Measurements from ENCODE around the gene MAP4K2.

The MAP4K2 gene

DNA sequence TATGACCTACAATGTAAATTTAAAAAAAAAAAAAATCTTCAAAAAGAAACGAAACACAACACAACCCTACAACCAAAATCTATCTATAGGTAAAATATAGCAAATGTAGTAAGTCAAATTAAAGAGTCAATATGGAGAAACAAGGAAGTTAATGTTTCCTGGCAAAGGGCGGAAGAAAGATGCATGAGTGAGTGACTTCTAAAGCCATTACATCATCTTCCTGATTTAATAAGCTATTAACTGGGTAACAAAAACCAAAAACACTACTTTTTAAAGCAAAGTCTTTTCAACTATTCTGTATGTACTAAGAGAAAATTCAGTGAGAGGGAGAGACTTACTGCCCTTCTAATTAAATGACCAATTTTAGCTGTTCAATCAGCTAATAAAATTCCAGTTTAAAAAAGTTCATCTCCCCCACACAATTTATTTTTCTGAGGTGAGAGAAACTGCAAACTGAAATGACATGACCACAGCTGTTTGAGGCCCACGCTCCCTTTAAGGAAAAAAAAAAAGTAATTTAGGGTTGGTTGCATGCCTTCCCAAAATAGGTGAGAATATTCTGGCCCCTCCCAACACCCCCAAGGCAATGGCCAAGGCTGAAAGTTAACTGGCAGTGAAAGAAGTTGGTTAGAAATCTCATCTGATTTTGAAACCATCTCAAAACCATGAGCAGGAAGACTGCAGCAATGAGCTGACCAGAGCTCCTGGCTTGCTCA, 30.6 kb downstream of the MAP4K2 start:
- TF ChIP-seq EP300 (IDR thresholded peaks at IDR 0.05; ENCODE audit: borderline replicate concordance), result no peak
- TF ChIP-seq CREB1 (IDR thresholded peaks at IDR 0.05; ENCODE audit: low read depth), result no peak
- no peak for TF ChIP-seq ZBTB7A (IDR thresholded peaks at IDR 0.05; ENCODE audit: low read depth)
- TF ChIP-seq TCF12 (IDR thresholded peaks at IDR 0.05; ENCODE audit: low read depth), result no peak
- TF ChIP-seq, protein P1, sequence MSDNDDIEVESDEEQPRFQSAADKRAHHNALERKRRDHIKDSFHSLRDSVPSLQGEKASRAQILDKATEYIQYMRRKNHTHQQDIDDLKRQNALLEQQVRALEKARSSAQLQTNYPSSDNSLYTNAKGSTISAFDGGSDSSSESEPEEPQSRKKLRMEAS (IDR thresholded peaks at IDR 0.05), result no peak
- TF ChIP-seq EGR1 (IDR thresholded peaks at IDR 0.05), result no peak
- TF ChIP-seq TAF1 (IDR thresholded peaks at IDR 0.05; ENCODE audit: low read depth), result no peak
- TF ChIP-seq RAD21 (IDR thresholded peaks at IDR 0.05; ENCODE audit: low read depth), result no peak
- no peak for TF ChIP-seq YY1 (IDR thresholded peaks at IDR 0.05; ENCODE audit: low read depth)
- no peak for TF ChIP-seq CEBPB (IDR thresholded peaks at IDR 0.05)
- TF ChIP-seq FOXM1 (IDR thresholded peaks at IDR 0.05; ENCODE audit: borderline replicate concordance, low read depth), result no peak
- TF ChIP-seq NFIC (IDR thresholded peaks at IDR 0.05), result no peak

DNA sequence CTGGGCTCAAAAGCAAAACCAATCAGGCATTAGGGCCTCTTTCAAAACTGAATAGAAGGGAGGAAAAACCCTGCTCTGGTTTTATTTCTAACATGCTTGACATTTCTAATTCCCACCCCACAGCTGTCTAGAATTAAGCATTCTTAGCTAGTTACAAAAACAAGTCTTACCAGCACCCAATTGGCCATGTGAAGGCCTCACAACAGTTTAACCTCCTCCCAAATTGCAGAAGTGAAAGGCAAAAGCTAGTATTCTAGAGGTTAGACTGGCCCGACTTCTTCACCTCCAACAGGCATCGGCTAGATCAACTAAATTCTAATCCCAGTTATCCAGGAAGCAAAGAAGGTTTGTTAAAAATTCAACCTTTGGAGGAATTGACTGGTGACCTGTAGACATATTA, 31.2 kb downstream of the MAP4K2 start:
- TF ChIP-seq, protein P2, sequence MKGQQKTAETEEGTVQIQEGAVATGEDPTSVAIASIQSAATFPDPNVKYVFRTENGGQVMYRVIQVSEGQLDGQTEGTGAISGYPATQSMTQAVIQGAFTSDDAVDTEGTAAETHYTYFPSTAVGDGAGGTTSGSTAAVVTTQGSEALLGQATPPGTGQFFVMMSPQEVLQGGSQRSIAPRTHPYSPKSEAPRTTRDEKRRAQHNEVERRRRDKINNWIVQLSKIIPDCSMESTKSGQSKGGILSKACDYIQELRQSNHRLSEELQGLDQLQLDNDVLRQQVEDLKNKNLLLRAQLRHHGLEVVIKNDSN (IDR thresholded peaks at IDR 0.05), result no peak
- TF ChIP-seq TAF1 (IDR thresholded peaks at IDR 0.05; ENCODE audit: low read depth), result no peak
- TF ChIP-seq CEBPB (IDR thresholded peaks at IDR 0.05), result no peak
- TF ChIP-seq EP300 (IDR thresholded peaks at IDR 0.05; ENCODE audit: borderline replicate concordance), result no peak
- TF ChIP-seq ZBTB7A (IDR thresholded peaks at IDR 0.05; ENCODE audit: low read depth), result no peak
- TF ChIP-seq NFIC (IDR thresholded peaks at IDR 0.05), result no peak
- no peak for TF ChIP-seq CREB1 (IDR thresholded peaks at IDR 0.05; ENCODE audit: low read depth)

DNA sequence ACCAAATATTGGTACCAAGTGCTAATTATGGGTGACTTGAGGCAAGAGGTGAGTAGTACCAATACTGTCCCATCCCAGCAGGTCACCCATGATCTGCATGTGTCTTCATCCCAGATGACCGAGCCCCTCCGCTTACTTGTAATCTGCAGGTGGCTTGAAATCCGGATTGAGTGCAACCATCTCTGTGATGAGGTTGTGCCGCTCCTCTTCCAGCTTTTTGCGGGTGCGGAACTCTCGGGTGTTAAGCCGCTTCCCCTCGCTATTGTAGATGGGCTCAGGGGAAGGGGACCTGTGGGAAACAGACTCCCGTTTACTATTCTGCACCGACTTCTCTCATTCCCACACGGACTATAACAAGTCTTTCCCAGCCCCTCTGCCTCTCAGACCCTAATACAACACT, 32.9 kb downstream of the MAP4K2 start:
- TF ChIP-seq TCF12 (IDR thresholded peaks at IDR 0.05; ENCODE audit: low read depth), result no peak
- TF ChIP-seq NFIC (IDR thresholded peaks at IDR 0.05), result no peak
- TF ChIP-seq CREB1 (IDR thresholded peaks at IDR 0.05; ENCODE audit: low read depth), result no peak
- no peak for TF ChIP-seq RAD21 (IDR thresholded peaks at IDR 0.05; ENCODE audit: low read depth)
- no peak for TF ChIP-seq YY1 (IDR thresholded peaks at IDR 0.05; ENCODE audit: low read depth)
- no peak for TF ChIP-seq EGR1 (IDR thresholded peaks at IDR 0.05)
- no peak for TF ChIP-seq EP300 (IDR thresholded peaks at IDR 0.05; ENCODE audit: borderline replicate concordance)
- no peak for TF ChIP-seq TAF1 (IDR thresholded peaks at IDR 0.05; ENCODE audit: low read depth)
- no peak for TF ChIP-seq ZBTB7A (IDR thresholded peaks at IDR 0.05; ENCODE audit: low read depth)
- TF ChIP-seq, protein P3, sequence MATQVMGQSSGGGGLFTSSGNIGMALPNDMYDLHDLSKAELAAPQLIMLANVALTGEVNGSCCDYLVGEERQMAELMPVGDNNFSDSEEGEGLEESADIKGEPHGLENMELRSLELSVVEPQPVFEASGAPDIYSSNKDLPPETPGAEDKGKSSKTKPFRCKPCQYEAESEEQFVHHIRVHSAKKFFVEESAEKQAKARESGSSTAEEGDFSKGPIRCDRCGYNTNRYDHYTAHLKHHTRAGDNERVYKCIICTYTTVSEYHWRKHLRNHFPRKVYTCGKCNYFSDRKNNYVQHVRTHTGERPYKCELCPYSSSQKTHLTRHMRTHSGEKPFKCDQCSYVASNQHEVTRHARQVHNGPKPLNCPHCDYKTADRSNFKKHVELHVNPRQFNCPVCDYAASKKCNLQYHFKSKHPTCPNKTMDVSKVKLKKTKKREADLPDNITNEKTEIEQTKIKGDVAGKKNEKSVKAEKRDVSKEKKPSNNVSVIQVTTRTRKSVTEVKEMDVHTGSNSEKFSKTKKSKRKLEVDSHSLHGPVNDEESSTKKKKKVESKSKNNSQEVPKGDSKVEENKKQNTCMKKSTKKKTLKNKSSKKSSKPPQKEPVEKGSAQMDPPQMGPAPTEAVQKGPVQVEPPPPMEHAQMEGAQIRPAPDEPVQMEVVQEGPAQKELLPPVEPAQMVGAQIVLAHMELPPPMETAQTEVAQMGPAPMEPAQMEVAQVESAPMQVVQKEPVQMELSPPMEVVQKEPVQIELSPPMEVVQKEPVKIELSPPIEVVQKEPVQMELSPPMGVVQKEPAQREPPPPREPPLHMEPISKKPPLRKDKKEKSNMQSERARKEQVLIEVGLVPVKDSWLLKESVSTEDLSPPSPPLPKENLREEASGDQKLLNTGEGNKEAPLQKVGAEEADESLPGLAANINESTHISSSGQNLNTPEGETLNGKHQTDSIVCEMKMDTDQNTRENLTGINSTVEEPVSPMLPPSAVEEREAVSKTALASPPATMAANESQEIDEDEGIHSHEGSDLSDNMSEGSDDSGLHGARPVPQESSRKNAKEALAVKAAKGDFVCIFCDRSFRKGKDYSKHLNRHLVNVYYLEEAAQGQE (IDR thresholded peaks at IDR 0.05; ENCODE audit: low read depth), result no peak

DNA sequence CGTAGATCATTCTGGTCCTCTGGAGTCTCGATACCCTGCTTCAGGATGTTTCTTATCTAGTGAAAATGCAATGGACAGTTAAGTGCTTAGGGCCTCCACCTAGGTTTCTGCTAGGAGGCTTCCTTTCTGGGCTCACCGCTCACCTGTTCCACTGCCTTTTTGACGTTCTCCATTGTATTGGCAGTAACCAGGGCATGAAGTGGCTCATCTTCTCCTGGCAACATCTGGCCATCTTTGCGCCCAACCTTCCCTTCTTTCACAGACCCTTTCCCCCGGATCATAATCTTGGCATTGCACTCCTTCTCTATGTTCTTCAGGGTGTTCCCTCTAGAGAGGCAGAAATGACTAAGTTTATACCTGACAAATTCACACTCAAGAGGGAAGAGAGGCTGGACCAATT, 33.7 kb downstream of the MAP4K2 start:
- TF ChIP-seq CREB1 (IDR thresholded peaks at IDR 0.05; ENCODE audit: low read depth) (no peak), EGR1 (IDR thresholded peaks at IDR 0.05) (no peak), CEBPB (IDR thresholded peaks at IDR 0.05) (no peak)

DNA sequence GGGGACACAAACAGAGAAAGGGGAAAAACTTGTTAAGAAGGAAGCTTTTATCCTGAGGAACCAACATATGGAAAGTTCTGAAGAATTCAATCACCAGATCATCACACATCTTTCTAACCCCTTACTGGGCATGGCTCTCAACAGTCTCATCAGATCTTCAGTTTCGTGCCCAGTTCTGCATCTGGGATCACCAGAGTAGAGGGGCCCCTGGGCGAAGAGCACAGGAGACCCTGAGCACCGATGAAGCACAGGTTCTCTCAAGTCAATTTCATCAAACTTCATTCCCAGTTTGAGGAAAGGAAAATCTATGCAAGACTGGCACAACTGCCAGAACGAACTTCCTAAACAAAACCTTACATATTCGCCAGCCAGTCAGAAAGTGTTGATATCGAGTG, 34.7 kb downstream of the MAP4K2 start:
- TF ChIP-seq CREB1 (IDR thresholded peaks at IDR 0.05; ENCODE audit: low read depth) (no peak), EGR1 (IDR thresholded peaks at IDR 0.05) (no peak), EP300 (IDR thresholded peaks at IDR 0.05; ENCODE audit: borderline replicate concordance) (no peak), YY1 (IDR thresholded peaks at IDR 0.05; ENCODE audit: low read depth) (no peak), CEBPB (IDR thresholded peaks at IDR 0.05) (no peak)
- TF ChIP-seq, protein P2 (IDR thresholded peaks at IDR 0.05), result no peak
- TF ChIP-seq, protein P3 (IDR thresholded peaks at IDR 0.05; ENCODE audit: low read depth), result no peak

DNA sequence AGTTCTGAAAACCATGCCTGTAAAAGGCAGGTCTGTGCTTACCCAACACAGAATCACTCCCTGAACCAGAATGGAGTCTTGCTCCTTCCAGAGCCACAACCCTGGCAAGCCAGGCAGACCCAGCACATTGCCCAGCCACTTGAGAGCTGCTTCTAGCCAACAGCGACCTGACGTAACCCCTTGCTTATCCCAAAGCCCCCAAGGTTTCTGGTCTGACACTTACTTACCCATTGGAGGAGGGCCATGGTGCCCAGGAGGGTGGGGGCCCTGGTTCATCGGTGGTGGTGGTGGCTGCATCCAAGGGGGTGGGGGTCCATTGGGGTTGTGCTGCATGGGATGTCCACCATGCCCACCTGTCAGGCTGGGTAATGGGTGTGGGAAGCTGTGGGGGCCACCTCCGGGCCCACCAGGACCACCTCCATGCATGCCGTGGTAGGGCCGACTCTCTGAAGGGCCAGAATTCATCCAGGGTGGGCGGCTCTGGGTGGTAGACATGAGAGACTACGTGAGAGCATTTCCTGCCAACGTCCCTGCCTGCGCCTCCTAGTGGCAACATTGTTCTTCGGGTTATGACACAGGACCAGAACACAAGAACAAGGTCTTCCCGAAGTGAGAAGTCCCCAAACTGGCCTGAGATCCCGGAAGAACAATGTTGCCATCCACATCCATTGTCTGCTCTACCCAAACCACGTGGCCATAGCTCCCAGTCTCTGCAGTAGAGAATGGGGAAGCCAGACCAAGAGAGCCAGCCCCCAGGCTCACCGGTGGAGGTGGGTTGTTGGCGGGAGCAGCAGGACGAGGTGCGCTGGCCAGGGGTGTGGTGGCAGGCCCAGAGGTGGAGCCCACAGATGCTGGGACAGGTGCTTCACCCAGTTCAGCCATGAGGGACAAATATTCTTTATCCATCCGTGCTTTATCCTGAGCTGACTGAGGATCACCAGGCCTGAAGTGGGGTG, 35.4 kb downstream of the MAP4K2 start:
- TF ChIP-seq RAD21 (IDR thresholded peaks at IDR 0.05; ENCODE audit: low read depth) (no peak), CREB1 (IDR thresholded peaks at IDR 0.05; ENCODE audit: low read depth) (no peak), CEBPB (IDR thresholded peaks at IDR 0.05) (no peak), TAF1 (IDR thresholded peaks at IDR 0.05; ENCODE audit: low read depth) (no peak), ZBTB7A (IDR thresholded peaks at IDR 0.05; ENCODE audit: low read depth) (no peak), TCF12 (IDR thresholded peaks at IDR 0.05; ENCODE audit: low read depth) (no peak), EGR1 (IDR thresholded peaks at IDR 0.05) (no peak), NFIC (IDR thresholded peaks at IDR 0.05) (no peak), FOXM1 (IDR thresholded peaks at IDR 0.05; ENCODE audit: borderline replicate concordance, low read depth) (no peak), YY1 (IDR thresholded peaks at IDR 0.05; ENCODE audit: low read depth) (no peak), EP300 (IDR thresholded peaks at IDR 0.05; ENCODE audit: borderline replicate concordance) (no peak), TEAD4 (IDR thresholded peaks at IDR 0.05) (no peak)
- TF ChIP-seq, protein P3 (IDR thresholded peaks at IDR 0.05; ENCODE audit: low read depth), result no peak
- TF ChIP-seq, protein P1 (IDR thresholded peaks at IDR 0.05), result no peak
- TF ChIP-seq, protein P2 (IDR thresholded peaks at IDR 0.05), result no peak
